Thoracic aorta (tissue), 2 donors: ENCODE data around the gene RTKN. TPM values are rescaled to one million over a fixed set of nuclear protein-coding genes. Genes with fewer than 3 reads are reported as not detected.

Source experiments
- ATAC-seq: fragments of 150-250 bp; one replicate; pipeline ENCODE4 v1.8.0; 2017; ENCODE audit warnings: low read depth; ENCODE audit not compliant: insufficient number of reproducible peaks, low FRiP score
- DNase-seq: peaks from one replicate; pipeline ENCODE4 v3.0.0-alpha.2; 2020; ENCODE audit warnings: low spot score
- H3K27ac ChIP-seq, 2 donors: fragments of 200-600 bp; sonication (generic); 1 replicate in 1 of 2; 2 replicates in 1 of 2; pipeline ENCODE4 v1.5.1; 2016; ENCODE audit warnings: mild to moderate bottlenecking in 2 of 2, moderate library complexity in 2 of 2
- H3K27me3 ChIP-seq: fragments of 200-600 bp; sonication (generic); replicated peaks from 2 replicates; pipeline ENCODE4 v1.6.0; 2016; ENCODE audit warnings: mild to moderate bottlenecking; ENCODE audit not compliant: insufficient read depth
- H3K36me3 ChIP-seq: fragments of 200-600 bp; sonication (generic); one replicate; pipeline ENCODE4 v1.5.1; 2016
- H3K4me1 ChIP-seq, 2 donors: fragments of 200-600 bp; sonication (generic); 1 replicate in 1 of 2; 2 replicates in 1 of 2; pipeline versions ENCODE4 v1.5.1 to v1.6.0; 2016; ENCODE audit warnings: low read depth in 2 of 2, mild to moderate bottlenecking in 1 of 2; ENCODE audit not compliant: control insufficient read depth in 1 of 2
- H3K4me3 ChIP-seq: fragments of 200-600 bp; sonication (generic); 2 replicates; pipeline ENCODE4 v1.5.1; 2016; ENCODE audit warnings: mild to moderate bottlenecking
- H3K9me3 ChIP-seq: fragments of 200-600 bp; sonication (generic); 2 replicates; pipeline ENCODE4 v1.5.1; 2016
- CTCF ChIP-seq: fragments of 200-600 bp; sonication (generic); IDR thresholded peaks from one replicate; pipeline ENCODE4 v1.5.1; 2019; ENCODE audit warnings: antibody characterized with exemption
- total RNA-seq, 2 donors: library from RNA; depleted of rRNA; stranded (reverse); fragments of >200 nt; gene quantifications; one replicate each; pipeline versions ENCODE4 v1.1.0 to v1.2.3, GENCODE V29; 2016

RTKN gene
- total RNA-seq, 2 donors from 2014 or later = 23.2 to 25.6 TPM

GRCh38 chr2:74458938-74459363, 17.2 kb upstream of the RTKN start:
- Histone ChIP-seq H3K27ac (peak overlapping the region; percentile 57 to 76), H3K4me1 (peaks cover 24 to 38% of the 10 kb centered on the region in 2 donors), H3K27me3 (no peaks in the 10 kb centered on the region), H3K9me3 (no peaks in the 10 kb centered on the region), H3K4me3 (peak overlapping the region; percentile 80), H3K36me3 (no peaks in the 10 kb centered on the region)
- no peak for DNase-seq
- TF ChIP-seq CTCF = no peak
- no peak for ATAC-seq

DNA sequence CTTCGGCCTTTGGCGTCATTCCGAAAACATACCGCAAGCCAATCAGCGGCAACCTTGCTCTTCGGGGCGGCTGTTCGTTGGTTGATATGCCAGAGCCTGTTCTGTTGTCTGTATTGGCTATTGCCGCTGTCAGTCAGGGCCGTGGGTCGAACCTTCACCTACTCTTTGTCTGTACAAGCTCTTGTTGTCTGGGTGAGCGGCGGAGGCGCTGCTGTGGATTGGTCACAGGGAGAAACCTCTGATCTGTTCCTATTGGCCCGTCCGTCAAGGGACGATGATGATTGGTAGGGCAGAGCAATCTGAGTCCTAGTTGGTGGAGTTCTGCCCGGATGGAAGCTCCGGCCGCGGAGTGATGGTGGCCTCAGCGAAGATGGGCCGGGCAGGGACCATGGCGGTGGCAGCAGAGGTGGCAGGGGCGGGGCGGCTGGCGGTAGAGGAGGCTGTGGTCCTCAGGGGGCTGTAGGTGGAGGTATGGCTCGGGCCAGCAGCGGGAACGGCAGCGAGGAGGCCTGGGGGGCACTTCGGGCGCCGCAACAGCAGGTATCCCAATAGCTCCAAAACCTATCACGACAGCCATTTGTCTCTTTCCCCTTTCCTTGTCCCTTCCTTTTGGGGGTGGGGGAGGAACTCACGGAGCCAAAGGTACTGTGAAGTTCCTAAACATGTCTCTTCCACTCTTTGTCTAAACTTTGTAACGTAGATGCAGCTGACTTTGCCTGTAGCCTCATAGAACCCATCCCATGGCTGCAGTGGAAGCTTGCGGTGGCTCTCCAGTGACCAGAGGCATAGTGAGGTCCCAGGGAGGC, 16.6 kb upstream of the RTKN start, which contains the start of gene WBP1:
WBP1 (plus strand) TSS at position 307 of the 806 bp plus-strand sequence; CDS start at position 472, 165 bp downstream.
- ATAC-seq (peak; percentile 94), DNase-seq (peak; percentile 100)
- TF ChIP-seq CTCF = no peak
- H3K27me3 ChIP-seq = no peaks in the 10 kb centered on the region
- no peaks in the 10 kb centered on the region for H3K9me3 ChIP-seq
- peaks cover 22 to 35% of the 10 kb centered on the region in 2 donors for H3K4me1 ChIP-seq
- H3K4me3 ChIP-seq = peak within 1 kb of the TSS; percentile 80
- no peaks in the 10 kb centered on the region for H3K36me3 ChIP-seq
- H3K27ac ChIP-seq = peak within 1 kb of the TSS; percentile 86 to 93

DNA sequence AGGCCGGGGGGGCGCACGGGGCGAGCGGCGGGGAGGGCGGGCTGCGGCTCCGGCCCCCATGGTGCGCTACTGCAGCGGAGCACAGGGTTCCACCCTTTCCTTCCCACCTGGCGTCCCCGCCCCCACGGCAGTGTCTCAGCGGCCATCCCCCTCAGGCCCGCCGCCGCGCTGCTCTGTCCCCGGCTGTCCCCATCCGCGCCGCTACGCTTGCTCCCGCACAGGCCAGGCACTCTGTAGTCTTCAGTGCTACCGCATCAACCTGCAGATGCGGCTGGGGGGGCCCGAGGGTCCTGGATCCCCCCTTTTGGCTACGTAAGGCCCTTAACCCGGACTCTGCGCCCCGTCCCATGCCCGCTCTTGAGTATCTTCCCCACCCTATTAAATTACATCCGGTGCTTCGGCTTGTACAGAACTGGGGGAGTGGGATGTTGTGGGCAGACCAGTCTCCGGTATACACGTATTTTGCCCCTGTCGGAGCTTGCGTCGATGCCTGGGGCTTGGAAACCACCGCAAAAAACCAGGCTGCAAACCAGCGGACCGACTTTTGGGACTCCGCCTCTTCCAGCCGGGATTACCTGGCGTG, 15.9 kb upstream of the RTKN start:
- TF ChIP-seq CTCF = no peak
- H3K9me3 ChIP-seq = no peaks in the 10 kb centered on the region
- DNase-seq (no peak), ATAC-seq (no peak)
- peak overlapping the region; percentile 80 for H3K4me3 ChIP-seq
- no peaks in the 10 kb centered on the region for H3K27me3 ChIP-seq
- no peaks in the 10 kb centered on the region for H3K36me3 ChIP-seq
- peak overlapping the region; percentile 86 to 93 for H3K27ac ChIP-seq
- peaks cover 22 to 35% of the 10 kb centered on the region in 2 donors for H3K4me1 ChIP-seq

DNA sequence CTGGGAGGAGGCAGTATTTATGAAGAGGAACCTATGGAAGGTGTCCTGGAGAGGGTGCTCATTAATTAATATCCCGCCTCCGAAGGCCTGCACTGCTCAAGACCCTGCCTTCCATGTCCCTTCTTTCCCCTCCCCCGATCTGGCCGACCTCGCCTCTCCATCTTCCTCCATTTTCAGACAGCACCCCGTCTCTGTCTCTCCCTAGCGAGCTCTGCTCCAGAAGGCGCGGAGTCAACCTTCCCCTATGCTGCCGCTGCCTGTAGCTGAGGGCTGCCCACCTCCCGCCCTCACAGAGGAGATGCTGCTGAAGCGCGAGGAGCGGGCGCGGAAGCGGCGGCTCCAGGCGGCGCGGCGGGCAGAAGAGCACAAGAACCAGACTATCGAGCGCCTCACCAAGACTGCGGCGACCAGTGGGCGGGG, 15.4 kb upstream of the RTKN start:
- peaks cover 22 to 35% of the 10 kb centered on the region in 2 donors for H3K4me1 ChIP-seq
- peak overlapping the region; percentile 80 for H3K4me3 ChIP-seq
- H3K36me3 ChIP-seq = no peaks in the 10 kb centered on the region
- TF ChIP-seq CTCF = no peak
- peak overlapping the region; percentile 86 to 93 for H3K27ac ChIP-seq
- H3K27me3 ChIP-seq = no peaks in the 10 kb centered on the region
- H3K9me3 ChIP-seq = no peaks in the 10 kb centered on the region
- DNase-seq (no peak), ATAC-seq (no peak)
